ENCODE results near the gene CROCC2. TPM values are rescaled to one million over a fixed set of nuclear protein-coding genes. Genes with fewer than 3 reads are reported as not detected.

Gene CROCC2
- polyA plus RNA-seq, 12 donors = 0.08 to 0.70 (median 0.28) TPM; not detected in 2

GRCh38 chr2:240932724-240933047 is 26.6 kb downstream of the CROCC2 start:
- DNase-seq = no peak

- no peak for DNase-seq
Measured at GRCh38 chr2:240933048-240933965, 27.2 kb downstream of the CROCC2 start.

- DNase-seq = no peak
Measured at GRCh38 chr2:240933966-240934700, 28.0 kb downstream of the CROCC2 start.

- DNase-seq = no peak
Measured at GRCh38 chr2:240934701-240935102, 28.6 kb downstream of the CROCC2 start.

- no peak for DNase-seq
Measured at GRCh38 chr2:240935103-240935876, 29.2 kb downstream of the CROCC2 start.

GRCh38 chr2:240936106-240936505 is 30.0 kb downstream of the CROCC2 start:
- no peak for DNase-seq

GRCh38 chr2:240946046-240946445 is 39.9 kb downstream of the CROCC2 start:
- no peak for DNase-seq

GRCh38 chr2:240946654-240947053 is 40.5 kb downstream of the CROCC2 start:
- DNase-seq = no peak

GRCh38 chr2:240947176-240947575 is 41.0 kb downstream of the CROCC2 start:
- no peak for DNase-seq

- no peak for DNase-seq
Measured at GRCh38 chr2:240947607-240948006, 41.5 kb downstream of the CROCC2 start.

- DNase-seq = no peak
Measured at GRCh38 chr2:240948086-240948485, 42.0 kb downstream of the CROCC2 start.

- DNase-seq = no peak
Measured at GRCh38 chr2:240948905-240949790, 43.0 kb downstream of the CROCC2 start.

- no peak for DNase-seq
Measured at GRCh38 chr2:240949791-240950705, 43.9 kb downstream of the CROCC2 start.

- DNase-seq = no peak
Measured at GRCh38 chr2:240951045-240951594, 45.0 kb downstream of the CROCC2 start.

GRCh38 chr2:240952496-240953246 is 46.5 kb downstream of the CROCC2 start:
- DNase-seq = no peak

GRCh38 chr2:240953426-240954410 is 47.6 kb downstream of the CROCC2 start:
- no peak for DNase-seq

- no peak for DNase-seq
Measured at GRCh38 chr2:240954436-240955305, 48.5 kb downstream of the CROCC2 start.

Measured in muscle of arm (tissue), 12 donors.